ENCODE results near the gene NOTCH3. TPM values are rescaled to one million over a fixed set of nuclear protein-coding genes. Genes with fewer than 3 reads are reported as not detected.

NOTCH3 gene
- total RNA-seq, 1 experiment from 2014 or later: 164 TPM

DNA sequence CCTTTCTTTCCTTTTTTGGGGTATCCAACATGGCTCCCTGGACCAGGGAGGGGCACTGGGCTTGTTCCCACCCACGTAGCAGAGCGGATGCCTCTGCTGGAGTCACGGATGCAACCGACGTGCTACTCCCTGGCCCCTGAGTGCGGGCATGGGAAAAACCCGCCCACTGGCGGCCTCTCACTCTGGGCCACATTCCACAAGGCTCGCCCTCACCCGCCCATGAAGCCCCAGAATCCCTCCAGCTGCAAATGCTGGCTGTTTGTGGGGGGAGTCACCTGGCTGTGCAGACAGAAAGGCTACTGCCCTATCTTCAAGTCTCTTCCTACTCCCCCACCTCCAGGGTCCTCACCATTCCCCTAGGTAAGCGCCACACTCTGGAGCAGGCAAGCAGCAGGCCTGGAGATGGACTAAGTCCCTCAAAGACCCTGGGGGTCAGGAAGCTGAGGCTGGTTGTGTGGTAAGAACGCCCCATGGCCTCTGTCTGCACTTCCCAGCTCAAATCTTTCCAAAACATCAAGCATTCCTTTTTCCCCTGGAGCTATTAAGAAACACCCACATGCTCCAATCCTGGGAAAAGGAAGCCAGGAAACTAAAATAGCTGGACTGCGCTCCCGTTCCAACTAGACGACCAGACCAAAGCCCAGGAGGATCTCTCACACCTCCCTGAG, 49.3 kb upstream of the NOTCH3 start:
- no peaks in the 10 kb centered on the region for H3K79me2 ChIP-seq (ENCODE audit: insufficient read depth, low read length)
- no peak overlapping the region for H2AFZ ChIP-seq (ENCODE audit: low read length)
- no peaks in the 10 kb centered on the region for H3K27me3 Mint-ChIP-seq (ENCODE audit: low read depth)
- no peak overlapping the region for H3K14ac ChIP-seq (ENCODE audit: insufficient read depth, low read length)
- peaks cover 36 to 72% (median 69%) of the 10 kb centered on the region in 3 experiments for H3K36me3 Mint-ChIP-seq (ENCODE audit: insufficient read depth in 1 of 3, low read depth in 3 of 3)
- DNase-seq: no peak
- no peaks in the 10 kb centered on the region for H3K9me3 ChIP-seq (ENCODE audit: control insufficient read depth, low read depth, low read length)
- no peak overlapping the region for H3K4me3 Mint-ChIP-seq
- no peak overlapping the region for H3K27ac ChIP-seq (ENCODE audit: insufficient read length, low read depth, low read length)
- no peaks in the 10 kb centered on the region for H3K79me1 ChIP-seq (ENCODE audit: insufficient read depth, low read depth, low read length, poor library complexity, severe bottlenecking)
- peak overlapping the region in 1 of 3 experiments; percentile 84; a peak in 1 of 7 replicates for H3K27ac Mint-ChIP-seq
- H4K5ac ChIP-seq (ENCODE audit: insufficient read length, low read depth, low read length): no peak overlapping the region
- H3K9ac ChIP-seq (ENCODE audit: extremely low read depth, insufficient read length, low read length): no peak overlapping the region
- no peak overlapping the region for H3K56ac ChIP-seq (ENCODE audit: insufficient read length, low read depth, low read length)
- no peak overlapping the region for H4K91ac ChIP-seq (ENCODE audit: insufficient read length, low read depth, low read length)
- H3T11ph ChIP-seq (ENCODE audit: low read length): no peak overlapping the region
- no peak overlapping the region for H2BK5ac ChIP-seq (ENCODE audit: insufficient read length, low read length)
- no CpG with 5 or more reads among the region's 15 CpGs for WGBS (ENCODE audit: extremely low coverage, insufficient read length, low lambda C conversion rate)
- H2AK5ac ChIP-seq (ENCODE audit: insufficient read length, low read length): no peak overlapping the region
- H3K18ac ChIP-seq (ENCODE audit: insufficient read length, low read depth, low read length): no peak overlapping the region
- no peaks in the 10 kb centered on the region for H3K4me1 ChIP-seq (ENCODE audit: insufficient read depth, low read length)
- H2BK12ac ChIP-seq (ENCODE audit: insufficient read length, low read depth, low read length): no peak overlapping the region
- no peak overlapping the region for H2BK20ac ChIP-seq (ENCODE audit: low read depth, low read length, poor library complexity, severe bottlenecking)
- TF ChIP-seq, protein P1, sequence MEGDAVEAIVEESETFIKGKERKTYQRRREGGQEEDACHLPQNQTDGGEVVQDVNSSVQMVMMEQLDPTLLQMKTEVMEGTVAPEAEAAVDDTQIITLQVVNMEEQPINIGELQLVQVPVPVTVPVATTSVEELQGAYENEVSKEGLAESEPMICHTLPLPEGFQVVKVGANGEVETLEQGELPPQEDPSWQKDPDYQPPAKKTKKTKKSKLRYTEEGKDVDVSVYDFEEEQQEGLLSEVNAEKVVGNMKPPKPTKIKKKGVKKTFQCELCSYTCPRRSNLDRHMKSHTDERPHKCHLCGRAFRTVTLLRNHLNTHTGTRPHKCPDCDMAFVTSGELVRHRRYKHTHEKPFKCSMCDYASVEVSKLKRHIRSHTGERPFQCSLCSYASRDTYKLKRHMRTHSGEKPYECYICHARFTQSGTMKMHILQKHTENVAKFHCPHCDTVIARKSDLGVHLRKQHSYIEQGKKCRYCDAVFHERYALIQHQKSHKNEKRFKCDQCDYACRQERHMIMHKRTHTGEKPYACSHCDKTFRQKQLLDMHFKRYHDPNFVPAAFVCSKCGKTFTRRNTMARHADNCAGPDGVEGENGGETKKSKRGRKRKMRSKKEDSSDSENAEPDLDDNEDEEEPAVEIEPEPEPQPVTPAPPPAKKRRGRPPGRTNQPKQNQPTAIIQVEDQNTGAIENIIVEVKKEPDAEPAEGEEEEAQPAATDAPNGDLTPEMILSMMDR (conservative IDR thresholded peaks at IDR 0.05): no peak
- no peak overlapping the region for H2BK15ac ChIP-seq (ENCODE audit: low read depth, low read length)
- H4K20me1 ChIP-seq (ENCODE audit: control insufficient read depth, insufficient read depth, insufficient read length): peaks cover 2% of the 10 kb centered on the region
- H3K4ac ChIP-seq (ENCODE audit: low read depth, low read length): no peak overlapping the region
- no peak overlapping the region for H3K4me2 ChIP-seq (ENCODE audit: insufficient read depth, insufficient read length, low read length)
- no peak overlapping the region for H3K23ac ChIP-seq (ENCODE audit: insufficient read length, low read depth, low read length)
- no peaks in the 10 kb centered on the region for H3K23me2 ChIP-seq (ENCODE audit: insufficient read length, low read depth, low read length, poor library complexity, severe bottlenecking)
- no peaks in the 10 kb centered on the region for H3K27me3 ChIP-seq (ENCODE audit: insufficient read depth, low read length)
- peaks cover 14 to 27% of the 10 kb centered on the region in 2 experiments for H3K4me1 Mint-ChIP-seq
- no peak overlapping the region for H4K8ac ChIP-seq (replicated peaks; ENCODE audit: insufficient read length, low read depth, low read length)
- no peaks in the 10 kb centered on the region for H3K9me3 Mint-ChIP-seq
- H2BK120ac ChIP-seq (ENCODE audit: low read depth, low read length, poor library complexity, severe bottlenecking): no peak overlapping the region

All from H9 (cell line).